ENCODE measurements around the gene RNF169. TPM values are rescaled to one million over a fixed set of nuclear protein-coding genes. Genes with fewer than 3 reads are reported as not detected.

The RNF169 gene
- total and polyA plus RNA-seq, 4 donors: 0.60 to 11.0 (median 5.1) TPM

DNA sequence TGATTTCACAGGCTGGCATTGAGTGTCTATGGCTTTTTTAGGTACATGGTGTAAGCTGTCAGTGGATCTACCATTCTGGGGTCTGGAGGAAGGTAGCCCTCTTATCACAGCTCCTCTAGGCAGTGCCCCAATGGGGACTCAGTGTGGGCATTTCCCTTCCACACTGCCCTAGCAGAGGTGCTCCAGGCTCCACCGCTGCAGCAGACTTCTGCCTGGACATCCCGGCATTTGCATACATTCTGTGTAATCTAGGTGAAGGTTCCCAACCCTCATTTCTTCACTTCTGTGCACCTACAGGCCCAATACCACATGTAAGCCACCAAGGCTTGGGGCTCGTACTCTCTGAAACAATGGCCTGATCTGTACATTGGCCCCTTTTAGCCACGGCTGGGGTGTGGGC, 78.3 kb downstream of the RNF169 start:
- Histone ChIP-seq H3K9ac (ENCODE audit: low read depth in 1 of 2, low read length in 2 of 2) (no peak overlapping the region), H3K4me1 (ENCODE audit: control insufficient read depth in 4 of 4, insufficient read depth in 4 of 4, low read length in 3 of 4) (peaks cover 0 to 1% (median 0%) of the 10 kb centered on the region in 4 donors), H3K4me3 (ENCODE audit: low read depth in 1 of 3, low read length in 3 of 3) (no peak overlapping the region), H3K9me3 (ENCODE audit: control insufficient read depth in 4 of 4, low read length in 3 of 4) (peaks cover 0 to 11% (median 3%) of the 10 kb centered on the region in 4 donors), H3K36me3 (ENCODE audit: control insufficient read depth in 4 of 4, insufficient read depth in 3 of 4, low read depth in 1 of 4, low read length in 3 of 4) (peaks cover 0 to 21% (median 10%) of the 10 kb centered on the region in 4 donors), H3K27me3 (ENCODE audit: control insufficient read depth in 4 of 4, insufficient read depth in 4 of 4, low read length in 3 of 4) (no peaks in the 10 kb centered on the region), H3K27ac (ENCODE audit: low read depth in 1 of 2, low read length in 2 of 2) (no peak overlapping the region)
- WGBS: 94% methylated on average over 4 of the region's 4 CpGs
- no peak for DNase-seq (ENCODE audit: low spot score)
- TF ChIP-seq, protein P1, sequence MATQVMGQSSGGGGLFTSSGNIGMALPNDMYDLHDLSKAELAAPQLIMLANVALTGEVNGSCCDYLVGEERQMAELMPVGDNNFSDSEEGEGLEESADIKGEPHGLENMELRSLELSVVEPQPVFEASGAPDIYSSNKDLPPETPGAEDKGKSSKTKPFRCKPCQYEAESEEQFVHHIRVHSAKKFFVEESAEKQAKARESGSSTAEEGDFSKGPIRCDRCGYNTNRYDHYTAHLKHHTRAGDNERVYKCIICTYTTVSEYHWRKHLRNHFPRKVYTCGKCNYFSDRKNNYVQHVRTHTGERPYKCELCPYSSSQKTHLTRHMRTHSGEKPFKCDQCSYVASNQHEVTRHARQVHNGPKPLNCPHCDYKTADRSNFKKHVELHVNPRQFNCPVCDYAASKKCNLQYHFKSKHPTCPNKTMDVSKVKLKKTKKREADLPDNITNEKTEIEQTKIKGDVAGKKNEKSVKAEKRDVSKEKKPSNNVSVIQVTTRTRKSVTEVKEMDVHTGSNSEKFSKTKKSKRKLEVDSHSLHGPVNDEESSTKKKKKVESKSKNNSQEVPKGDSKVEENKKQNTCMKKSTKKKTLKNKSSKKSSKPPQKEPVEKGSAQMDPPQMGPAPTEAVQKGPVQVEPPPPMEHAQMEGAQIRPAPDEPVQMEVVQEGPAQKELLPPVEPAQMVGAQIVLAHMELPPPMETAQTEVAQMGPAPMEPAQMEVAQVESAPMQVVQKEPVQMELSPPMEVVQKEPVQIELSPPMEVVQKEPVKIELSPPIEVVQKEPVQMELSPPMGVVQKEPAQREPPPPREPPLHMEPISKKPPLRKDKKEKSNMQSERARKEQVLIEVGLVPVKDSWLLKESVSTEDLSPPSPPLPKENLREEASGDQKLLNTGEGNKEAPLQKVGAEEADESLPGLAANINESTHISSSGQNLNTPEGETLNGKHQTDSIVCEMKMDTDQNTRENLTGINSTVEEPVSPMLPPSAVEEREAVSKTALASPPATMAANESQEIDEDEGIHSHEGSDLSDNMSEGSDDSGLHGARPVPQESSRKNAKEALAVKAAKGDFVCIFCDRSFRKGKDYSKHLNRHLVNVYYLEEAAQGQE (IDR thresholded peaks at IDR 0.05): no peak
- TF ChIP-seq, protein P2, sequence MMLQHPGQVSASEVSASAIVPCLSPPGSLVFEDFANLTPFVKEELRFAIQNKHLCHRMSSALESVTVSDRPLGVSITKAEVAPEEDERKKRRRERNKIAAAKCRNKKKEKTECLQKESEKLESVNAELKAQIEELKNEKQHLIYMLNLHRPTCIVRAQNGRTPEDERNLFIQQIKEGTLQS (IDR thresholded peaks at IDR 0.05): no peak
- TF ChIP-seq, protein P3, sequence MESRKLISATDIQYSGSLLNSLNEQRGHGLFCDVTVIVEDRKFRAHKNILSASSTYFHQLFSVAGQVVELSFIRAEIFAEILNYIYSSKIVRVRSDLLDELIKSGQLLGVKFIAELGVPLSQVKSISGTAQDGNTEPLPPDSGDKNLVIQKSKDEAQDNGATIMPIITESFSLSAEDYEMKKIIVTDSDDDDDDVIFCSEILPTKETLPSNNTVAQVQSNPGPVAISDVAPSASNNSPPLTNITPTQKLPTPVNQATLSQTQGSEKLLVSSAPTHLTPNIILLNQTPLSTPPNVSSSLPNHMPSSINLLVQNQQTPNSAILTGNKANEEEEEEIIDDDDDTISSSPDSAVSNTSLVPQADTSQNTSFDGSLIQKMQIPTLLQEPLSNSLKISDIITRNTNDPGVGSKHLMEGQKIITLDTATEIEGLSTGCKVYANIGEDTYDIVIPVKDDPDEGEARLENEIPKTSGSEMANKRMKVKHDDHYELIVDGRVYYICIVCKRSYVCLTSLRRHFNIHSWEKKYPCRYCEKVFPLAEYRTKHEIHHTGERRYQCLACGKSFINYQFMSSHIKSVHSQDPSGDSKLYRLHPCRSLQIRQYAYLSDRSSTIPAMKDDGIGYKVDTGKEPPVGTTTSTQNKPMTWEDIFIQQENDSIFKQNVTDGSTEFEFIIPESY (IDR thresholded peaks at IDR 0.05): no peak
- TF ChIP-seq NR2F2 (IDR thresholded peaks at IDR 0.05) (no peak), RAD21 (IDR thresholded peaks at IDR 0.05) (no peak), GABPA (IDR thresholded peaks at IDR 0.05 in 1 of 2, conservative IDR thresholded peaks at IDR 0.05 in 1 of 2) (no peak), HNF4A (conservative IDR thresholded peaks at IDR 0.05) (no peak), FOXA1 (IDR thresholded peaks at IDR 0.05) (no peak), EGR1 (IDR thresholded peaks at IDR 0.05; ENCODE audit: low read depth in 2 of 2) (no peak), RXRA (IDR thresholded peaks at IDR 0.05) (no peak)
- TF ChIP-seq, protein P4, sequence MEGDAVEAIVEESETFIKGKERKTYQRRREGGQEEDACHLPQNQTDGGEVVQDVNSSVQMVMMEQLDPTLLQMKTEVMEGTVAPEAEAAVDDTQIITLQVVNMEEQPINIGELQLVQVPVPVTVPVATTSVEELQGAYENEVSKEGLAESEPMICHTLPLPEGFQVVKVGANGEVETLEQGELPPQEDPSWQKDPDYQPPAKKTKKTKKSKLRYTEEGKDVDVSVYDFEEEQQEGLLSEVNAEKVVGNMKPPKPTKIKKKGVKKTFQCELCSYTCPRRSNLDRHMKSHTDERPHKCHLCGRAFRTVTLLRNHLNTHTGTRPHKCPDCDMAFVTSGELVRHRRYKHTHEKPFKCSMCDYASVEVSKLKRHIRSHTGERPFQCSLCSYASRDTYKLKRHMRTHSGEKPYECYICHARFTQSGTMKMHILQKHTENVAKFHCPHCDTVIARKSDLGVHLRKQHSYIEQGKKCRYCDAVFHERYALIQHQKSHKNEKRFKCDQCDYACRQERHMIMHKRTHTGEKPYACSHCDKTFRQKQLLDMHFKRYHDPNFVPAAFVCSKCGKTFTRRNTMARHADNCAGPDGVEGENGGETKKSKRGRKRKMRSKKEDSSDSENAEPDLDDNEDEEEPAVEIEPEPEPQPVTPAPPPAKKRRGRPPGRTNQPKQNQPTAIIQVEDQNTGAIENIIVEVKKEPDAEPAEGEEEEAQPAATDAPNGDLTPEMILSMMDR (IDR thresholded peaks at IDR 0.05; ENCODE audit: low read depth, low read length, missing input control): no peak

DNA sequence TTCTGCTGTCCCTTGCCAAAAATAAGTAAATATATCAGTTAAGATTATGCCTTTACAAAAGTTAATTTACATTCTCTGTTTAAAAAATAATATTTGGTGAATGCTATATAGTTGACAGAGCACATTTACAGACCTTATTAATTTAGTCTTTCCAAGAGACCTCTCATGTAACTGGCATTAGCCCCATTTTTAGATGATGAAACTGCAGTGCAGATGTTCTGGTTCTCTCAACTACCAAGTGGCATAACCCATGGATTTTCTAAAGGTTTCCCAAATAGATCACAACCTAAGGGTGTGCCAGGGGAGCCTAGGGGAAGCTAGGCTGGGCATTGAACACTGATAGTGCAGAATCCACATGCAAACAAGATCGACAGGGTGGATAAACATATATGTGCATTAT, 88.5 kb downstream of the RNF169 start:
- Histone ChIP-seq H3K27me3 (ENCODE audit: control insufficient read depth in 4 of 4, insufficient read depth in 4 of 4, low read length in 3 of 4) (no peaks in the 10 kb centered on the region), H3K9ac (ENCODE audit: low read depth in 1 of 2, low read length in 2 of 2) (no peak overlapping the region), H3K4me1 (ENCODE audit: control insufficient read depth in 4 of 4, insufficient read depth in 4 of 4, low read length in 3 of 4) (peaks cover 0 to 8% (median 1%) of the 10 kb centered on the region in 4 donors), H3K4me3 (ENCODE audit: low read depth in 1 of 3, low read length in 3 of 3) (no peak overlapping the region), H3K36me3 (ENCODE audit: control insufficient read depth in 4 of 4, insufficient read depth in 3 of 4, low read depth in 1 of 4, low read length in 3 of 4) (peaks cover 2 to 39% (median 30%) of the 10 kb centered on the region in 4 donors), H3K9me3 (ENCODE audit: control insufficient read depth in 4 of 4, low read length in 3 of 4) (no peaks in the 10 kb centered on the region), H3K27ac (ENCODE audit: low read depth in 1 of 2, low read length in 2 of 2) (no peak overlapping the region)
- no peak for DNase-seq (ENCODE audit: low spot score)
- 95% methylated on average over 1 of the region's 1 CpG for WGBS
- TF ChIP-seq TAF1 (conservative IDR thresholded peaks at IDR 0.05) (no peak), FOXA2 (IDR thresholded peaks at IDR 0.05) (no peak), FOXA1 (IDR thresholded peaks at IDR 0.05) (no peak), GABPA (IDR thresholded peaks at IDR 0.05 in 1 of 2, conservative IDR thresholded peaks at IDR 0.05 in 1 of 2) (no peak), RXRA (IDR thresholded peaks at IDR 0.05) (no peak)
- TF ChIP-seq, protein P5, sequence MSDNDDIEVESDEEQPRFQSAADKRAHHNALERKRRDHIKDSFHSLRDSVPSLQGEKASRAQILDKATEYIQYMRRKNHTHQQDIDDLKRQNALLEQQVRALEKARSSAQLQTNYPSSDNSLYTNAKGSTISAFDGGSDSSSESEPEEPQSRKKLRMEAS (IDR thresholded peaks at IDR 0.05): no peak
- TF ChIP-seq, protein P3 (IDR thresholded peaks at IDR 0.05): no peak

Data from liver (tissue), 9 donors.